ENCODE data around the gene DAPL1.

DNA sequence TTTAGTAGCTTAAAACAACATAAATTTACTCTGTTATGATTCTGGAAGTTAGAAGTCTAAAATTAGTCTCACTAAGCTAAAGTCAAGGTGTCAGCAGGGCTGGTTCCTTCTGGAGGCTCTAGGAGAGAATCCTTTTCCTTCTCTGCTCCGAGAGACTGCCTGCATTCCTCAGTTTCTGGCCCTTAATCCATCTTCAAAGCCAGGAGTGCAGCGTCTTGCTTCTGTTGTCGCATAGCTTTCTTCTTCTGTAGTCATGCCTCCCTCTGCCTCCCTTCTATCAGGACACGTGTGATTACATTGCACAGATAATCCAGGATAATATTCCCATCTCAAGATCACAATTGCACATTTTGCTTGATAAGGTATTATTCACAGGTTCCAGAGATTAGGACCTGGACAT is 35.1 kb downstream of the DAPL1 start:
- TF ChIP-seq POLR2A (IDR thresholded peaks at IDR 0.05): no peak
- TF ChIP-seq, protein P1, sequence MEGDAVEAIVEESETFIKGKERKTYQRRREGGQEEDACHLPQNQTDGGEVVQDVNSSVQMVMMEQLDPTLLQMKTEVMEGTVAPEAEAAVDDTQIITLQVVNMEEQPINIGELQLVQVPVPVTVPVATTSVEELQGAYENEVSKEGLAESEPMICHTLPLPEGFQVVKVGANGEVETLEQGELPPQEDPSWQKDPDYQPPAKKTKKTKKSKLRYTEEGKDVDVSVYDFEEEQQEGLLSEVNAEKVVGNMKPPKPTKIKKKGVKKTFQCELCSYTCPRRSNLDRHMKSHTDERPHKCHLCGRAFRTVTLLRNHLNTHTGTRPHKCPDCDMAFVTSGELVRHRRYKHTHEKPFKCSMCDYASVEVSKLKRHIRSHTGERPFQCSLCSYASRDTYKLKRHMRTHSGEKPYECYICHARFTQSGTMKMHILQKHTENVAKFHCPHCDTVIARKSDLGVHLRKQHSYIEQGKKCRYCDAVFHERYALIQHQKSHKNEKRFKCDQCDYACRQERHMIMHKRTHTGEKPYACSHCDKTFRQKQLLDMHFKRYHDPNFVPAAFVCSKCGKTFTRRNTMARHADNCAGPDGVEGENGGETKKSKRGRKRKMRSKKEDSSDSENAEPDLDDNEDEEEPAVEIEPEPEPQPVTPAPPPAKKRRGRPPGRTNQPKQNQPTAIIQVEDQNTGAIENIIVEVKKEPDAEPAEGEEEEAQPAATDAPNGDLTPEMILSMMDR (IDR thresholded peaks at IDR 0.05): no peak
- no peak for TF ChIP-seq POLR2AphosphoS5 (IDR thresholded peaks at IDR 0.05)

All from breast epithelium (tissue), 3 donors.